Measurements from ENCODE around the gene SNRNP70.
"Not testable (repeated sequence)": the region's sequence is repeated elsewhere in the genome, so short reads cannot be mapped to it uniquely, and the experiment has no call there.

Gene SNRNP70

DNA sequence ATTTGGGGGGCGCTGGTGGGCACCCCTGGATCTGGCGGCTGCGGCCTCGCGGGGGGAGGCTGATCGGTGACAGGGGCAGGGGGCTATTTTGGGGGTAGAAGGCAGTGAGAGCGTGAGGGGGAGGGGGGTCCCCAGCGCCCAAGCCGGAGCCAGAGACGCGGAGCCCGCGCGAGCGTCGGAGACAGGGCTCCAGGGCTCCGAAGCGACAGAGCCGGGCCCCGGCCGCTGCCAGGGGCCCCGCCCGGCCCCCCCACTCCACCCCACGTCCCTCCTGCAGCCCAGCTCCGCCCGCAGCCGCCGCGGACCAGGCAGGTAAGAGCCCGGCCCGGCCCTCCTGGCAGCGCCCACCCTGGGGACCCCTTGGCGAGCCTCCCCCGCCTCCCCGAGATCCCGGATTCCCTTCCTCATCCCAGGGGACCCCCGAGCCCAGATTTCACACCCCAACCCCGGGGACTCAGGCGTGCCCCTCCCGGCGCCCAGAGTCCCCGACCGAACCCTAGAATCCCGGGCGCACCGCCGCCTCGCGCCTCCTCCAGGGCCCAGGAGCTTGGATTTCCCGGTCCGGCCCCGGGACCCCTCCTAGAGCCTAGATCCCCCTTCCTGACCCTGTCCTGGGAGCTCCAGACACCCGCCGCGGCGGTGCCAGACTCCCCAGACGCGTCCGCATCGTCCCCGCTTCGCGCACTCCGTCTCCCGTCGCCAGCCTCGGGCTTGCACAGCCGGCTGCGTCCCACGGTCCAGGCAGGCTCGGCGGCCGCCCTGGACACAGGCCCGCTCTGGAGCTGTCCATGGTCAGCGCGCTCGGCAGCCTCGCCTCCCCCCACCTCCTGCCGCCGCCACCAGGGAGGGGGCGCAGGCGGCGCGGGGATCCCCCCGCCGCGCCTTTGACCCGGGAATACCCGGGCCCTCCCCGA lies 34.4 kb downstream of the SNRNP70 start, which contains the start of gene PPFIA3:
TSS of gene PPFIA3 (plus strand) at position 134 of the 914 bp plus-strand sequence. CDS start 8,330 bp downstream, outside the sequence.
- no peak for DNase-seq (ENCODE audit: low read depth, low spot score)

DNA sequence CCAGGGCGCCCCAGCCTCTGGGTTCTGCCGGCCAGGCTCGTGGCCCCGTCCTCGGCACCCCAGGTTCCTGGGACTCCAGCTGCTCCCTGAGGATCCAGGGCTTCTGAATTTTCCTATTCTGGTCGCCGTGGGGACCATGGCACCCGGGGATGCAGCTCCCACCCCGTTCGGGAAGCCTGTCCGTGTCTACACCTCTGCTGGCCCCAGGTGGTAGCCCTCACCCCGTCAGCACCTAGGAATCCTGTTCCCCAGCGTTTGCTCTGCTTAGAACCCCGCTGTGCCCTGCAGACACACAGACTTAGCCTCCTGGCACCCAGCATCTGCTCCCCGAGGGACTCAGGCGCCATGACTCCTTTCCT lies 35.1 kb downstream of the SNRNP70 start:
- no peak for DNase-seq (ENCODE audit: low read depth, low spot score)

DNA sequence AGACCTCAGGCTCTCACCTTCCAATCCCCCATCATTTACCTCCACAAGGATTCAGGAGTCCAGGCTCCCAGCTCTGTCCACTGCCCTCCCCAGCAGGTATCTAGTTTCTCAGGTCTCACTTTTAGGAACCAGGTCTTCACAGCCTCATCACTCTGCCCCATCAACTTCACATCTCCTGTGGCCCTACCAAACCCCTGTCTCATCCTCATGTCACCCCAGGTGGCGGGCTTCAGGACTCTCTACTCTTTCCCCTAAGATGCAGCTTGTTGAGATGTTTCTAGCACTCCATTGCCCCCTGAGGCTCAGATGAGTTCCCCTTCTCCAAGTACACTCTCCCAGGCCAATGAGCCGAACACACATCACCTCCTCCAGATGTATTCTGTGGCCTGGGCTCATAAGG lies 35.6 kb downstream of the SNRNP70 start:
- no peak for DNase-seq (ENCODE audit: low read depth, low spot score)

DNA sequence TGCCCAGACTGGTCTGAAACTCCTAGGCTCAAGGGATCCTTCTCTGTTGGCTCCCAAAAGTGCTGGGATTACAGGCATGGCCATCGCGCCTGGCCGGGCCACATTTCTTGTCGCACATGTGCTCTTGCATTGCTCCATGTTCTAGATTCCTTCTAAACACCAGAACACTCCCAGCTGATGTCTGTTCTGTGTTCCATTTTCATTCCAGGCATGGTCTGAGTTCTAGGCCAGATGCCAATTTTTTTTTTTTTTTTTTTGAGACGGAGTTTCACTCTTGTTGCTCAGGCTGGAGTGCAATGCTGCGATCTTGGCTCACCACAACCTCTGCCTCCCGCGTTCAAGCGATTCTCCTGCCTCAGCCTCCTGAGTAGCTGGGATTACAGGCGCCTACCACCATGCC lies 36.6 kb downstream of the SNRNP70 start:
- not testable (repeated sequence) for DNase-seq (ENCODE audit: low read depth, low spot score)

DNA sequence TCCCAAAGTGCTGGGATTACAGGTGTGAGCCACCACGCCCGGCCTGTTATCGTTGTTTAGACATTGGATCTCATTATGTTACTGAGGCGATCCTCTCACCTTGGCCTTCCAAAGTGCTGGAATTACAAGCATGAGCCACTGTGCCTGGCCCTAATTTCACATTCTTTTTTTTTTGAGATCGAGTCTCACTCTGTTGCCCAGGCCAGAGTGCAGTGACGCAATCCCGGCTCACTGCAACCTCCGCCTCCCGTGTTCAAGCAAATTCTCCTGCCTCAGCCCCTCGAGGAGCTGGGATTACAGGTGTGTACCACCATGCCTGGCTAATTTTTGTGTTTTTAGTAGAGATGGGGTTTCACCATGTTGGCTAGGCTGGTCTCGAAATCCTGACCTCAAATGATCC lies 38.0 kb downstream of the SNRNP70 start:
- DNase-seq (ENCODE audit: low read depth, low spot score) = not testable (repeated sequence)

DNA sequence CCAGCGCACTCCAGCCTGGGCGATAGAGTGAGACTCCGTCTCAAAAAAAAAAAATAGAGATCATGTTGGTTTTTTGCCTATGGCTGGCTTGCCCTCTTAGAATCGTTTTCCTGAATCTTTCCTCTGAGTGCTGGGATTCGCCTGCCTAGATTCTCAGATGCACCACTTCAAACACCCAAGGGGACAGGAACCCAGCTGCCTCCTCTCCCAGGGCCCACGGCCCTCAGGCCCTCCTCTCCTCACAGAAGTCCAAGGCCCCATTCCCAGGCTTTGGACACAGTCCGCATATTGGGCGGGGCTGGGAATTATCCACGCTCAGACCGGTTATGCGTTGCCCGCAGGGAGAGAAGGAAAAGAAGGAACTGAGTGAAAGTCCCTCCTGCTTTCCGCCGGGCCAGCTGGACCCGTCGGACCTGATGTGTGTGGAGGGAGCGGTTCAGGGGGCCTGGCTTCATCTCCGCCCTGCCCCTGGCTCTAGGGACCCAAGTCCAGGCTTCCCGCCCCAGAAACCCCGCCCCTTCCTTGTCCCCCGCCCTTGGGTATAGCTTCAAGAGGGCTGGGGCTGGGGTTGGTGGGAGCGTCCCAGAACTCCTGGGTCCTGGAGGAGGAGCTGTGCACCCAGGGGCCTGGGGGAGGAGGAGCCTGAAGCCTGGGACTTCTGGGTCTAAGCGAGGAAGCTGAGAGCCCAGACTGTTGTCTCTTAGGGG lies 39.9 kb downstream of the SNRNP70 start:
- DNase-seq (ENCODE audit: low read depth, low spot score) = no peak

DNA sequence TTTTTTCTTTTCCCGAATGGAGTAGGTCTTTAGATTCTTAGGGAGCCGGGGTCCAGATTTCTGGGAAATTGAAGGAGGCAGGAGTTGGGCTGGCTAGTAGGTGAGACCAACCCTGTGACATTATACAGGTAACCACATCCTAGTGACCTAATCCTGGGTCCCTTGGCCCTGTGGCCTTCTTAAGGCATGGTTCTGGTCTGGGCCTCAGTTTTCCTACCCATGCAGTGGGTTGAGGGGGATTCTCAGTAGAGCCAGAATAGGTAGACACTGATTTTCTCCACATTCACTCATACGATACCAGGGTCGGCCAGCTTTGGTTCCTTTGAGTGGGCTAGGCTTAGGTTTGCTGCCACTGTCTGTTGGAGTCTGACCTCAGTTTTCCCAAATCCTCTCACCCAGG lies 41.3 kb downstream of the SNRNP70 start:
- DNase-seq (ENCODE audit: low read depth, low spot score) = no peak

DNA sequence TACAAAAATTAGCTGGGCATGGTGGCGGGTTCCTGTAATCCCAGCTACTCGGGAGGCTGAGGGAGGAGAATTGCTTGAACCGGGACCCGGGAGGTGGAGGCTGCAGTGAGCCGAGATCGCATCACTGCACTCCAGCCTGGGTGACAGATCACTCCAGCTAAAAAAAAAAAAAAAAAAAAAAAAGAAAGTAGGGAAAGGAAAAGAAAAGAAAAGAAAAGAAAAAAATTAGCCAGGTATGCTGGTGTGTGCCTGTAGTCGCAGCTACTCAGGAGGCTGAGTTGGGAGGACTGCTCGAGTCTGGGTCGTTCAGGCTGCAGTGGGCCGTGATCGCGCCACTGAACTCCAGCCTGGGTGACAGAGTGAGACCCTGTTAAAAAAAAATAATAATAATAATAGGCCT lies 42.0 kb downstream of the SNRNP70 start:
- not testable (repeated sequence) for DNase-seq (ENCODE audit: low read depth, low spot score)

DNA sequence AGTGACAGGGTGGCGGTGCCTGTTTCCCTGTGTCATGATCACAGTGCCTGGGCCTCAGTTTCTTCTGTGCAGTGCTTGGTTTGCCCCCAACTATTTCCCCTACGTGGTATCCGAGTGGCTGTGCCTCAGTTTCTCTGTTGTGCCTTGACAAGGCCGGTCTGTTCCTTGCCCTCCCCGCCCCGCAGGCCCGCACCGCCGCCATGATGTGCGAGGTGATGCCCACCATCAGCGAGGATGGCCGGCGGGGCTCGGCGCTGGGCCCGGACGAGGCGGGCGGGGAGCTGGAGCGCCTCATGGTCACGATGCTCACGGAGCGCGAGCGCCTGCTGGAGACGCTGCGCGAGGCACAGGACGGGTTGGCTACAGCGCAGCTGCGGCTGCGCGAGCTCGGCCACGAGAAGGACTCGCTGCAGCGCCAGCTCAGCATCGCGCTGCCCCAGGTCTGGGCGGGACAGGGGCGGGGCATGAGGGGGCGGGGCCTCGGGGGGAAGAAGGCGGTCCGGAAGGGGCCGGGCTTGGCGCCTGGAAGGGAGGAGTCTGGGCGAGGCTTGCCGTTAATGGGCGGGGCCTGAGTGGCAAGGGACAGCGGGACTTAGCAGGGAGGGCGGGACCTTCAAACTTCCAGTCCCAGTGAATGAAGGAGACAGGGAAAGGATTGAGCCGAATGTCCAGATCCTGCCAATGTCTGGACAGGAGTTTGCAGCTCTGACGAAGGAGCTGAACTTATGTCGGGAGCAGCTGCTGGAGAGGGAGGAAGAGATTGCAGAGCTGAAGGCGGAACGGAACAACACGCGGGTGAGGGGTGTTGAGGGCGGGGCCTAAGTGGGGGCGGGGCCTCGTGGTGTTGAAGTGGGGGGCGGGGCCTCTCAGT lies 42.7 kb downstream of the SNRNP70 start:
- peak; percentile 86 for DNase-seq (ENCODE audit: low read depth, low spot score)

DNA sequence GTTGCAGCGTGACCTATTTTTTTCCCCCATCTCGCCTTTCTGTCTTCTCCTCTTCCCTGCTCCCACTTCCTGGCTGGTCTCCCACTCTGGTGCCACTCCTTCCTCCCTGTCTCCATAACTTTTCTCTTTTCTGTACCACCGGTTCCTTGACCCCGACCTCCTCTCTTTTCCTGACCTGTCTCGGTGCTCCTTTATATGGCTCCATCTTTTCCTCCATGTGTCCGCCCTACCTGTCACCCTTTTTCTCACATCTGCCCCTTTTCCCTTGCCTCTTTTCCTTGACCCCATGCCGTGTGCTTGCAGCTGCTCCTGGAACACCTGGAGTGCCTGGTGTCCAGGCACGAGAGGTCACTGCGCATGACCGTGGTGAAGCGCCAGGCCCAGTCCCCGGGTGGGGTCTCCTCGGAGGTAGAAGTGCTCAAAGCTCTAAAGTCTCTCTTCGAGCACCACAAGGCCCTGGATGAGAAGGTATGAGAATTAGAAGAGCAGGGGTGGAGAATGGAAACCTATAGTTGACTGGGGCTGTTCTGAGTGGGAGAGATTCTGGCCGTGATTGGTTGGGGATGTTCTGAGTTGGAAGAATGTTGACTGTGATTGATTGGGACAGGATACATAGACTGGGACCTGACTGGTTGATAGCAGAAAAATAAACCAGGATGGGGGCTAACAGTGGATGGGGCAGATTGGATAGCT lies 43.4 kb downstream of the SNRNP70 start:
- DNase-seq (ENCODE audit: low read depth, low spot score) = no peak

DNA sequence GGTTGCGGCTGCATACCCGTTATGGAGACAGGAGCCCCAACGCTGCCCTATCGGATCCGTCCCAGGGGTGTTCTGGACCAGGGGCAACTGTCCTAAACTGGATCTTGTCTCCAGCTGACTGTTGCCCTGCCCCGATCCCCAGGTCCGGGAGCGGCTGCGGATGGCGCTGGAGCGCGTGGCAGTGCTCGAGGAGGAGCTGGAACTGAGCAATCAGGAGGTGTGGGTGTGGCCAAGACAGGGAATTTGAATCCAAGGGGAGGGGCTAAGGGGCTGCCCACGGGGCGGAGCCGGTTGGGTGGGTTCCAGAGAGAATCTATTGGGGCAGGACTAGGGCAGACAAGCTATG lies 44.0 kb downstream of the SNRNP70 start:
- no peak for DNase-seq (ENCODE audit: low read depth, low spot score)

DNA sequence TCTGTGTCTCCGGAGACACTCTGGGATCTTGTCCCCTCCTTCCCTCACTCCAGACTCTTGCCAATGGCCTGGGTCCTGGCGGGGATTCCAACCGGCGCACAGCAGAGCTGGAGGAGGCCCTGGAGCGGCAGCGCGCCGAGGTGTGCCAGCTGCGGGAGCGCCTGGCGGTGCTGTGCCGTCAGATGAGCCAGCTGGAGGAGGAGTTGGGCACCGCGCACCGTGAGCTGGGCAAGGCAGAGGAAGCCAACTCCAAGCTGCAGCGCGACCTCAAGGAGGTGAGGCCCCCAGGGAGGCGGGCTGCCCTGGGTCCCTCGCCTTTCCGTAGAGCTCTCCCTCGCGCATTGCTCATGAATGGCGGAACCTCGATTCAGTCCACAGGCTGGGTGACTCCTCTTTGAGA lies 45.1 kb downstream of the SNRNP70 start:
- no peak for DNase-seq (ENCODE audit: low read depth, low spot score)

DNA sequence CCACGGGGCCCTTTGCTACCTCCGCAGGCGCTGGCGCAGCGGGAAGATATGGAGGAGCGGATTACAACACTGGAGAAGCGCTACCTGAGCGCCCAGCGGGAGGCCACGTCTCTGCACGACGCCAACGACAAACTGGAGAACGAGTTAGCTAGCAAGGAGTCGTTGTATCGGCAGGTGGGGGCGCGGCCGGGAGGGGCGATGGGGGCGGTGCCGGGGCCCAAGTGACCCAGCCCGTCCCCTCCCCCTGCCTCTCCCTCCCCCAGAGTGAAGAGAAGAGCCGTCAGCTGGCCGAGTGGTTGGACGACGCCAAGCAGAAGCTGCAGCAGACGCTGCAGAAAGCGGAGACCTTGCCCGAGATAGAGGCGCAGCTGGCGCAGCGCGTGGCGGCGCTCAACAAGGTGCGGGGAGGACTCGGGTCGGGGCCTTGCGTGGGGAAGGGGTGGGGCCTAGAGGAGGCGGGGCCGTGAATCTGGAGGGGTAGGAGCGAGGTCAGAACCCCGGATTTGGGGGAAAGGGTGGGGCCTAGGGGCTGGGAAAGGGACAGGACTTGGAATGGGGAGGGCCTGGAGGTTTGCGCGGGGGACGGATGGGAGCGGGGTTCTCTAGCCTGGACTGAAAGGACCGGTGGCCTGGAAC lies 47.8 kb downstream of the SNRNP70 start:
- DNase-seq (ENCODE audit: low read depth, low spot score) = no peak

DNA sequence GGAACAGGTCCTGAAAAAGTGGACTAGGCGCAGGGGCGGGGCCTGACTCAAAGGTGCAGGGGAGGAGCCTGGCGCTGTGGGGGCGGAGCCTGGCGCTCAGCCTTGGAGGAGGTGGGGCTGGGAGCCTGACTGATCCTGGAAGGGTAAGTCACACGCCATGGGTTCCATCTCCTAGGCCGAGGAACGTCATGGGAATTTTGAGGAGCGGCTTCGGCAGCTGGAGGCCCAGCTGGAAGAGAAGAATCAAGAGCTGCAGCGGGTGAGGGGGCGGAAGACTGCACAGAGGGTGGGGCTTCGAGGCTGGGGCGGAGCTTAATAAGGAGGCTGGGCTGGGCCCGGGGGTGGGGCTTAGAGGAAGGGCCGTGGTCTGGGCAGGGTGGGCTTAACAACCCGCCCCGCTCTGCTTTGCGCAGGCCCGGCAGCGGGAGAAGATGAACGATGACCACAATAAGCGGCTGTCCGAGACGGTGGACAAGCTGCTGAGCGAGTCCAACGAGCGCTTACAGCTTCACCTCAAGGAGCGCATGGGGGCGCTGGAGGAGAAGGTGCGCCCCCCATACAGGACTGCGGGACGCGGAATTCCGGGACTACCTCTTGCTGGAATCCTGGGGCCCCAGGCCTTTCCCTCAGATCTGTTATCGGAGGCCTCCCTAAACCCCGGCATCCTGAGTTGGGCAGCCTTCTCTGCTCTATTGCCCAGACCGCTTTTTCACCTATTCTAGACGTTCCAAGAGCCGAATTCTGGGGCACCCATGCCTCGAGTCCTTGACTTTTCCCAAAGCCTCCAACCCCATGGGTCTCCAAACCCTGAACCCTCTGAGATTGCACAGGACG lies 48.6 kb downstream of the SNRNP70 start:
- DNase-seq (ENCODE audit: low read depth, low spot score) = no peak

DNA sequence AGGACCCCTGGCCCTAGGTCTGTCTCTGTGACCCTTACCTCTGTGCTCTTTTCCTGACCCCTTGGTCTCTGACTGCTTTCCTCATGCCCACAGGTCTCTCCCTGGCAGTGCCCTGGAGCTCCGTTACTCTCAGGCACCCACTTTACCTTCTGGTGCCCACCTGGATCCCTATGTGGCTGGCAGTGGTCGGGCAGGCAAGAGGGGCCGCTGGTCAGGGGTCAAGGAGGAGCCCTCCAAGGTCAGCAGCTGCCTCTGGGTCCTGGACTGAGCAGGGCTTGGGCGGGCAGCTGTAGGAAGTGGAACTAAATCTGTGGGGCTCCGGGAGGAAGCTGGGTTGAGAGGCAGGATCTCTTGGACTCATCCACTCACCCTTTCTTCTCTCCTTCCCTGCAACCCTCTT lies 50.4 kb downstream of the SNRNP70 start:
- no peak for DNase-seq (ENCODE audit: low read depth, low spot score)

DNA sequence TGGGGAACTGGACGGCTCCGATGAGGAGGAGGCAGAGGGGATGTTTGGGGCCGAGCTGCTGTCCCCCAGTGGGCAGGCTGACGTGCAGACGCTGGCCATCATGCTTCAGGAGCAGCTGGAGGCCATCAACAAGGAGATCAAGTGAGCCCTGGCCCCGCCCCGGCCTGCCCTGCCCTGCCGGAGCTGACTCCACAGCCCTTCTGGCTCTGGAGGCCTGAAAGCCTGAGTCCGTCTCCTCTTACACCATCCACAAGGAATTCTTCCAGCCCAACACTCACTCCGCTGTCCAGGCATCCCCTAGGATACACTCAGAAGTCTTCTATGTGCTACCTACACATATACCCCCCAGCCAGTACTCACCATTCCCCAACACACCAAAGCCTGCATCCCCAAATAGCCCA lies 51.5 kb downstream of the SNRNP70 start:
- DNase-seq (ENCODE audit: low read depth, low spot score) = no peak

DNA sequence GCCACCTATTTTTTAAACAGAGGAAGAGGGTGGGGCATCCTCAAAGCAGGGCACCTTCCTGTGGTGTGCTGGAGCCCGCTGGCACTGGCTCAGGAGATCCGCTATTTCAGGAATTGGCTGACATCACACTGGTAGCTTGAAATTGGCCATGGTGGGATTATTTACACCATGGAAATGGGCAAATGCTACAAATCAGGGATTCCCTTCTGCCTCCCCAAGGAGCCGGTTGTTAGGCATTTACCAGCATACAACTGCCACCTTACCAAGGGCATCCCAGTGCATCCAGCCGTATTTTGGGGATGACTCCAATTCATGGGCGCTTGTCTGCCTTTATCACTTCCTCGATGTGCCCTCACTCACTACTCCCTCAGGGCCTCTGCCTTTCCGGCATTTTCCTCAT lies 55.7 kb downstream of the SNRNP70 start:
- DNase-seq (ENCODE audit: low read depth, low spot score) = no peak

DNA sequence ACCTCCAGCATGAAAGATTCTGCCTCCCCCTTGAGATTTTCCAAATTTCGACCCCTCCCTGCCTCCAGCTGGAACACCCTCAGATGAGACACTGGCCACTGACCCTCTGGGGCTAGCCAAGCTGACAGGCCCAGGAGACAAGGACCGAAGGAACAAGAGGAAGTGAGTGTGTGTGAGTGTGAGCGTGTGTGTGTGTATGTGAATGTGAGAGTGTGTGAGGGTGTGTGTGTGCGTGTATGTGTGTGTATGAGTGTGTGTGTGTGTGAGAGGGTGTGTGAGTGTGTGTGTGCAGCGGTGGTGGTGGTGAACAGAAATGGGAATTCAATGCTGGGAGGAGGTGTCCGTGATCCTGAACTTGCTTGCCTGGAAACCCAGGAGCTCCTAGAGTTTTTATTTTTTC lies 56.1 kb downstream of the SNRNP70 start:
- no peak for DNase-seq (ENCODE audit: low read depth, low spot score)

DNA sequence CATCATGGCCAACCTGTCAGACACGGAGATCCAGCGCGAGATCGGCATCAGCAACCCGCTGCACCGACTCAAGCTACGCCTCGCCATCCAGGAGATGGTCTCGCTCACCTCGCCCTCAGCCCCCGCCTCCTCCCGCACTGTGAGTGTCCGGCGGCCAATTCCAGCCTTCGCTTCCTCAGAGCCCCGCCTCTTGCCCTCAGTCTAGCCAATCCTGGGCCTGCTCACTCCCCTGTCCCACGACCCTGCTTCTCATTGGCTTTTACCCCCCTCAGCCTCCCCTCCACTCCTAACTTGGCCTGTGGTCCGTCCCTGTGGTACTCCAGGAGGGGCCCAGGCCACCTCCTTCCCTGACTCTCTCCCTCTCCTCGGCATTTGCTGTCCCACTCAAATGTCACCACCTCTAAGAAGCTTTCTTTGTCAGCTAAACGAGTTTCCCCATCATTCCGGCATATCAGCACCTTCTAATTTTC lies 57.6 kb downstream of the SNRNP70 start:
- no peak for DNase-seq (ENCODE audit: low read depth, low spot score)

All from activated CD4-positive, CD25-positive, alpha-beta regulatory T cell treated with anti-CD3 and anti-CD28 coated beads, Interleukin-2, amount 50 U/mL, for 16 hours (primary cell).